Suprapubic skin (tissue), 4 donors: ENCODE results near the gene ALCAM.
"Not testable (repeated sequence)": the region's sequence is repeated elsewhere in the genome, so short reads cannot be mapped to it uniquely, and the experiment has no call there.

Source experiments
- EP300 ChIP-seq: sonication (generic); formaldehyde crosslinking; IDR thresholded peaks from one replicate; pipeline ENCODE4 v1.6.1; 2017; ENCODE audit warnings: antibody characterized with exemption
- POLR2A ChIP-seq, 2 donors: fragments of 450-650 bp; IDR thresholded peaks; one replicate each; pipeline ENCODE4 v1.6.1; 2017; ENCODE audit warnings: antibody characterized with exemption in 2 of 2, mild to moderate bottlenecking in 2 of 2, moderate library complexity in 2 of 2
- POLR2AphosphoS5 ChIP-seq, 3 donors: sonication (generic); formaldehyde crosslinking; IDR thresholded peaks; one replicate each; pipeline ENCODE4 v1.6.1; 2017; ENCODE audit warnings: antibody characterized with exemption in 3 of 3
- TF ChIP-seq, protein P1 (sequence below), 2 donors: fragments of 200-600 bp in 1 of 2; fragments of 450-650 bp in 1 of 2; sonication (generic) in 1 of 2; IDR thresholded peaks; one replicate each; pipeline ENCODE4 v1.5.1; 2016 to 2019; ENCODE audit warnings: antibody characterized with exemption in 2 of 2, mild to moderate bottlenecking in 1 of 2, moderate library complexity in 1 of 2

DNA sequence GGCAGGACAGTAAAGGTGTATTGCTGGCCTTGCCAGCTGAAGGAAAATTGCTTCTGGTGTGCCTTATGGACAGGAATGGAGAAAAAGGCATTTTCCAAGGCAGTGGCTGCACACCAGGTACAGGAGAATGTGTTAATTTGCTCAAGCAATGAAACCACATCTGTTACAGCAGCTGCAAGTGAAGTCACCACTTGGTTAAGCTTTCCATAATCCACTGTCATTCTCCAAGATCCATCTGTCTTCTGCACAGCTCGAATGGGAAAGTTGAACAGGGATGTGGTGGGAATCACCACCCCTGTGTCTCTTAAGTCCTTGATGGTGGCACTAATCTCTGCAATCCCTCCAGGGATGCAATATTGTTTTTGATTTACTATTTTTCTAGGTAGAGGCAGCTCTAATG lies 236.8 kb downstream of the ALCAM start:
- TF ChIP-seq, protein P1, sequence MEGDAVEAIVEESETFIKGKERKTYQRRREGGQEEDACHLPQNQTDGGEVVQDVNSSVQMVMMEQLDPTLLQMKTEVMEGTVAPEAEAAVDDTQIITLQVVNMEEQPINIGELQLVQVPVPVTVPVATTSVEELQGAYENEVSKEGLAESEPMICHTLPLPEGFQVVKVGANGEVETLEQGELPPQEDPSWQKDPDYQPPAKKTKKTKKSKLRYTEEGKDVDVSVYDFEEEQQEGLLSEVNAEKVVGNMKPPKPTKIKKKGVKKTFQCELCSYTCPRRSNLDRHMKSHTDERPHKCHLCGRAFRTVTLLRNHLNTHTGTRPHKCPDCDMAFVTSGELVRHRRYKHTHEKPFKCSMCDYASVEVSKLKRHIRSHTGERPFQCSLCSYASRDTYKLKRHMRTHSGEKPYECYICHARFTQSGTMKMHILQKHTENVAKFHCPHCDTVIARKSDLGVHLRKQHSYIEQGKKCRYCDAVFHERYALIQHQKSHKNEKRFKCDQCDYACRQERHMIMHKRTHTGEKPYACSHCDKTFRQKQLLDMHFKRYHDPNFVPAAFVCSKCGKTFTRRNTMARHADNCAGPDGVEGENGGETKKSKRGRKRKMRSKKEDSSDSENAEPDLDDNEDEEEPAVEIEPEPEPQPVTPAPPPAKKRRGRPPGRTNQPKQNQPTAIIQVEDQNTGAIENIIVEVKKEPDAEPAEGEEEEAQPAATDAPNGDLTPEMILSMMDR (IDR thresholded peaks at IDR 0.05): not testable (repeated sequence)
- TF ChIP-seq POLR2A (IDR thresholded peaks at IDR 0.05); POLR2AphosphoS5 (IDR thresholded peaks at IDR 0.05); EP300: not testable (repeated sequence)
